ENCODE data around the gene ANKHD1.
A peak's percentile ranks its signal among the peaks of the same experiment; 100 is the strongest.

Gene ANKHD1

GRCh38 chr5:140401362-140402257 lies at the start of gene ANKHD1:
ANKHD1 (plus strand) TSS chr5:140401833; CDS start chr5:140401968, 135 bp downstream.
- peak; percentile 99 for DNase-seq

- no peak for DNase-seq
Measured at GRCh38 chr5:140355546-140355945, 46.1 kb upstream of the ANKHD1 start.

- DNase-seq: no peak
Measured at GRCh38 chr5:140356853-140357725, 44.5 kb upstream of the ANKHD1 start.

GRCh38 chr5:140357726-140358093 lies 43.9 kb upstream of the ANKHD1 start:
- DNase-seq: peak; percentile 80 to 81

GRCh38 chr5:140358738-140359310 lies 42.8 kb upstream of the ANKHD1 start:
- no peak for DNase-seq

GRCh38 chr5:140360101-140360500 lies 41.5 kb upstream of the ANKHD1 start, which contains the start of gene SLC4A9:
SLC4A9 (plus strand) TSS chr5:140360194; CDS start chr5:140360237, 43 bp downstream.
- DNase-seq: no peak

- DNase-seq: no peak
Measured at GRCh38 chr5:140360681-140361479, 40.8 kb upstream of the ANKHD1 start.

GRCh38 chr5:140361901-140362300 lies 39.7 kb upstream of the ANKHD1 start:
- no peak for DNase-seq

- no peak for DNase-seq
Measured at GRCh38 chr5:140362311-140362710, 39.3 kb upstream of the ANKHD1 start.

- peak; percentile 81 to 83 for DNase-seq
Measured at GRCh38 chr5:140362875-140363630, 38.6 kb upstream of the ANKHD1 start.

- DNase-seq: no peak
Measured at GRCh38 chr5:140363631-140364471, 37.8 kb upstream of the ANKHD1 start.

- DNase-seq: no peak
Measured at GRCh38 chr5:140364472-140364765, 37.2 kb upstream of the ANKHD1 start.

- no peak for DNase-seq
Measured at GRCh38 chr5:140365282-140365681, 36.4 kb upstream of the ANKHD1 start.

GRCh38 chr5:140365941-140366340 lies 35.7 kb upstream of the ANKHD1 start:
- DNase-seq: no peak

GRCh38 chr5:140366589-140367255 lies 34.9 kb upstream of the ANKHD1 start:
- DNase-seq: no peak

- no peak for DNase-seq
Measured at GRCh38 chr5:140367256-140368013, 34.2 kb upstream of the ANKHD1 start.

GRCh38 chr5:140371356-140372151 lies 30.1 kb upstream of the ANKHD1 start:
- DNase-seq: no peak

- DNase-seq: peak; percentile 37 to 51
Measured at GRCh38 chr5:140372971-140373487, 28.6 kb upstream of the ANKHD1 start.
